ENCODE measurements around the gene EFCAB13. TPM values are rescaled to one million over a fixed set of nuclear protein-coding genes. Genes with fewer than 3 reads are reported as not detected.
"Not testable (repeated sequence)": the region's sequence is repeated elsewhere in the genome, so short reads cannot be mapped to it uniquely, and the experiment has no call there.

Gene EFCAB13
- total RNA-seq, 1 donor from 2014 or later, result 6.7 TPM

GRCh38 chr17:47373002-47373401, 49.2 kb downstream of the EFCAB13 start:
- Histone ChIP-seq H3K27me3 (ENCODE audit: control insufficient read depth, insufficient read depth, low read length) (no peaks in the 10 kb centered on the region), H3K36me3 (ENCODE audit: control insufficient read depth, insufficient read depth, low read length) (no peaks in the 10 kb centered on the region), H3K4me3 (ENCODE audit: low read depth, low read length) (no peak overlapping the region)
- DNase-seq (ENCODE audit: low read depth), result no peak
- no peak for TF ChIP-seq CTCF (IDR thresholded peaks at IDR 0.05; ENCODE audit: insufficient read depth, low read length, poor library complexity, severe bottlenecking)

- H3K36me3 ChIP-seq (ENCODE audit: control insufficient read depth, insufficient read depth, low read length), result no peaks in the 10 kb centered on the region
- H3K4me3 ChIP-seq (ENCODE audit: low read depth, low read length), result no peak overlapping the region
- DNase-seq (ENCODE audit: low read depth), result no peak
- TF ChIP-seq CTCF (IDR thresholded peaks at IDR 0.05; ENCODE audit: insufficient read depth, low read length, poor library complexity, severe bottlenecking), result no peak
- no peaks in the 10 kb centered on the region for H3K27me3 ChIP-seq (ENCODE audit: control insufficient read depth, insufficient read depth, low read length)
Observed at GRCh38 chr17:47376247-47376646, 52.5 kb downstream of the EFCAB13 start.

DNA sequence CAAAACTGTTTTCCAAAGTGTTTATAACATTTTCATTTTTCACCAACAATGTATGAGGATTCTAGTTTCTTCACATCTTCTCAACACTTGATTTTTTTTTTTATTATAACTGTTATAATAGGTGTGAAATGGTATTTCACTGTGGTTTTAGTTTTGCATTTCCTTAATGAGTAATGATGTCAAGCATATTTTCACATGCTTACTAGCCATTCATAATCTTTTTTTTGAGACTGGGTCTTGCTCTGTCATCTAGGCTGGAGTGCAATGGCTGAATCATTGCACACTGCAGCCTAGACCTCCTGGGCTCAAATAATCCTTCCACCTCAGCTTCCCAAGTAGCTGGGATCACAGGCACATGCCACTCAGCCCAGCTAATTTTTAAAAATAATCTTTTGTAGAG, 65.1 kb downstream of the EFCAB13 start:
- no peak overlapping the region for H3K4me3 ChIP-seq (ENCODE audit: low read depth, low read length)
- no peak for DNase-seq (ENCODE audit: low read depth)
- H3K36me3 ChIP-seq (ENCODE audit: control insufficient read depth, insufficient read depth, low read length), result no peaks in the 10 kb centered on the region
- H3K27me3 ChIP-seq (ENCODE audit: control insufficient read depth, insufficient read depth, low read length), result no peaks in the 10 kb centered on the region
- no peak for TF ChIP-seq CTCF (IDR thresholded peaks at IDR 0.05; ENCODE audit: insufficient read depth, low read length, poor library complexity, severe bottlenecking)

GRCh38 chr17:47397532-47398128, 73.9 kb downstream of the EFCAB13 start:
- H3K36me3 ChIP-seq (ENCODE audit: control insufficient read depth, insufficient read depth, low read length); DNase-seq (ENCODE audit: low read depth); H3K4me3 ChIP-seq (ENCODE audit: low read depth, low read length); H3K27me3 ChIP-seq (ENCODE audit: control insufficient read depth, insufficient read depth, low read length): not testable (repeated sequence)

DNA sequence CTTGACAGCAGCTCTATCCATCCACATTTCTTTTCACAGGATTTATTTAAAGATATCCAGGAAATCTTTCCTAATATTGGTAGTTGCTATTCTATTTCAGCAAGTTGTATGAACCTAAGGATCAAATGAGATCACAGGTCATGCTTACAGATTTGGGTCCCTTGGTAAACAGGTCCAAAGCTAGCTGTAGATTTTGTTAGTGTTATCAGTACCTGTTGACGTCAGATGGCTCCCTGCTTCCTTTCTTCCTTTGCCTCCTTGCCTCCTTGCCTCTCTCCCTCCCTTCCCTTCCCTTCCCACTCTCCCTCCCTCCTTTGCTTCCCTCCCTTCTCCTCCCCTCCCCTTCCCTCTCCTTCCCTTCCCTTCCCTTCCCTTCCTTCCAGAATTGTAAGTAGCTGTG, 76.6 kb downstream of the EFCAB13 start:
- Histone ChIP-seq H3K4me3 (ENCODE audit: low read depth, low read length) (no peak overlapping the region), H3K27me3 (ENCODE audit: control insufficient read depth, insufficient read depth, low read length) (no peaks in the 10 kb centered on the region), H3K36me3 (ENCODE audit: control insufficient read depth, insufficient read depth, low read length) (no peaks in the 10 kb centered on the region)
- no peak for TF ChIP-seq CTCF (IDR thresholded peaks at IDR 0.05; ENCODE audit: insufficient read depth, low read length, poor library complexity, severe bottlenecking)
- no peak for DNase-seq (ENCODE audit: low read depth)

DNA sequence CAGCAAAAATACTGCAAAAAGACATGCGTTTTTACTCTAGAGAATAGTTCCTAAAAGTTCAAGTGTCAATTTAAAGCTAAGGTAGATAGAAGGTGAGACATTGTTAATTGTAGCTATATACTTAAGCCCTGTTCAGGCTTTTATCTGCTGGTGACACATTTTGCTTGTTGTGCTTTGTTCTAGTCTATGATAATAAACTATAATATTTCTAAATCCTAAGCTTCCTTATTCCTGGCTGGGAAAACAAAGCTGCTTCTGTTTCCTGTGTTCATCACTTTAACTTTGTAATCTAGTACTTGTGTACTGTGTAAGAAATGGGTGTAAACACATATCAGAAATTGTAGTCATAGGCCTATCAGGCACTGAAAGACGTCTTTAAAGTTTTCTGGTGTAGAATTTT, 77.3 kb downstream of the EFCAB13 start:
- TF ChIP-seq CTCF (IDR thresholded peaks at IDR 0.05; ENCODE audit: insufficient read depth, low read length, poor library complexity, severe bottlenecking), result no peak
- H3K4me3 ChIP-seq (ENCODE audit: low read depth, low read length), result no peak overlapping the region
- no peaks in the 10 kb centered on the region for H3K36me3 ChIP-seq (ENCODE audit: control insufficient read depth, insufficient read depth, low read length)
- H3K27me3 ChIP-seq (ENCODE audit: control insufficient read depth, insufficient read depth, low read length), result no peaks in the 10 kb centered on the region
- DNase-seq (ENCODE audit: low read depth), result no peak
